GM13977 (cell line): ENCODE data around the gene SRA1.
"Not testable (repeated sequence)": the region's sequence is repeated elsewhere in the genome, so short reads cannot be mapped to it uniquely, and the experiment has no call there.

Source experiments
- DNase-seq: peaks from one replicate; pipeline ENCODE4 v3.0.0; 2012; ENCODE audit warnings: low spot score
- in situ Hi-C: fragments of 300-500 bp; cut with MboI; formaldehyde crosslinking; loops from one replicate; pipeline ENCODE4 v1.12.0; 2022; ENCODE audit warnings: low sequenced_read_pairs, low pct_unique_long_range_greater_than_20kb, mixed read lengths, inconsistent platforms; ENCODE audit not compliant: unreplicated experiment
- TF ChIP-seq, protein P1 (sequence below): IDR thresholded peaks from 2 replicates; pipeline ENCODE4 v1.5.1; 2012; ENCODE audit warnings: mild to moderate bottlenecking, control low read depth; ENCODE audit not compliant: insufficient read depth; ENCODE audit errors: extremely low read depth, missing control alignments

The SRA1 gene

DNA sequence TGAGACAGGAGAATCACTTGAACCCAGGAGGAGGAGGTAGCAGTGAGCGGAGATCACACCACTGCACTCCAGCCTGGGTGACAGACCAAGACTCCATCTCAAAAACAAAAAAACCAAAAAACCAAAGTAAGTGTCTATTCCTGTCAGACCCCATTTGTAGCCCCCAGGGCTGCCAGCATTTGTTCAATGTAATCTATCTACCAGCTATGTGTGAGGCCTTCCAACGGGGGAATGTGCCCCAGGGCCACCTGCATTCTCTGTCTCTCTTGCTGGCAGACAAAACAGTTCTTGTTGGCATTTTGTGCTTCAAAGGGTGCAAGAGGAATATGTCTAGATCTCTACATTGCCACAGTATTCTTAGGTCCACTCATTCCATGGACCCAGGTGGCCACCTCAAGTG lies 41.6 kb upstream of the SRA1 start:
- TF ChIP-seq, protein P1, sequence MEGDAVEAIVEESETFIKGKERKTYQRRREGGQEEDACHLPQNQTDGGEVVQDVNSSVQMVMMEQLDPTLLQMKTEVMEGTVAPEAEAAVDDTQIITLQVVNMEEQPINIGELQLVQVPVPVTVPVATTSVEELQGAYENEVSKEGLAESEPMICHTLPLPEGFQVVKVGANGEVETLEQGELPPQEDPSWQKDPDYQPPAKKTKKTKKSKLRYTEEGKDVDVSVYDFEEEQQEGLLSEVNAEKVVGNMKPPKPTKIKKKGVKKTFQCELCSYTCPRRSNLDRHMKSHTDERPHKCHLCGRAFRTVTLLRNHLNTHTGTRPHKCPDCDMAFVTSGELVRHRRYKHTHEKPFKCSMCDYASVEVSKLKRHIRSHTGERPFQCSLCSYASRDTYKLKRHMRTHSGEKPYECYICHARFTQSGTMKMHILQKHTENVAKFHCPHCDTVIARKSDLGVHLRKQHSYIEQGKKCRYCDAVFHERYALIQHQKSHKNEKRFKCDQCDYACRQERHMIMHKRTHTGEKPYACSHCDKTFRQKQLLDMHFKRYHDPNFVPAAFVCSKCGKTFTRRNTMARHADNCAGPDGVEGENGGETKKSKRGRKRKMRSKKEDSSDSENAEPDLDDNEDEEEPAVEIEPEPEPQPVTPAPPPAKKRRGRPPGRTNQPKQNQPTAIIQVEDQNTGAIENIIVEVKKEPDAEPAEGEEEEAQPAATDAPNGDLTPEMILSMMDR, result no peak
- in situ Hi-C loops, result no loop called here
- DNase-seq, result no peak

DNA sequence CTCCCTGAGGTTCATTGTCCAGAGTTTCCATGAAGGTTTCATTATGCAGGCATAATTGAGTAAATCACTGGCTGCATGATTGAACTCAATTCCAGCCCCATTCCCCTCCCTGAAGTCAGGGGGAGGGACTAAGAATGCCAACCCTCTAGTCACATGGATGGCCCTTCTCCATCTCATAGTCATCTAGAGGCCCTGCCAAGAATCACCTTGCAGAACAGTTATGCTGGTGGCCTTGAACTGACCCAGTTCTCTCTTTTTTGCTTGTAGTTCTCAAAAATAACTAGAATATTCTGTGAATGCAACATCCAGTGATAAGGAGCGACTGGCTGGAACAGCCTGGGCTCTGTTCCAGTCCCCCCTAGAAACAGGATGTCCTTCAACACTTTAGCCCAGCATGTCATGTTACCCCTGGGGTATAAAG lies 39.1 kb upstream of the SRA1 start:
- TF ChIP-seq, protein P1, result no peak
- in situ Hi-C loops, result no loop called here
- no peak for DNase-seq

DNA sequence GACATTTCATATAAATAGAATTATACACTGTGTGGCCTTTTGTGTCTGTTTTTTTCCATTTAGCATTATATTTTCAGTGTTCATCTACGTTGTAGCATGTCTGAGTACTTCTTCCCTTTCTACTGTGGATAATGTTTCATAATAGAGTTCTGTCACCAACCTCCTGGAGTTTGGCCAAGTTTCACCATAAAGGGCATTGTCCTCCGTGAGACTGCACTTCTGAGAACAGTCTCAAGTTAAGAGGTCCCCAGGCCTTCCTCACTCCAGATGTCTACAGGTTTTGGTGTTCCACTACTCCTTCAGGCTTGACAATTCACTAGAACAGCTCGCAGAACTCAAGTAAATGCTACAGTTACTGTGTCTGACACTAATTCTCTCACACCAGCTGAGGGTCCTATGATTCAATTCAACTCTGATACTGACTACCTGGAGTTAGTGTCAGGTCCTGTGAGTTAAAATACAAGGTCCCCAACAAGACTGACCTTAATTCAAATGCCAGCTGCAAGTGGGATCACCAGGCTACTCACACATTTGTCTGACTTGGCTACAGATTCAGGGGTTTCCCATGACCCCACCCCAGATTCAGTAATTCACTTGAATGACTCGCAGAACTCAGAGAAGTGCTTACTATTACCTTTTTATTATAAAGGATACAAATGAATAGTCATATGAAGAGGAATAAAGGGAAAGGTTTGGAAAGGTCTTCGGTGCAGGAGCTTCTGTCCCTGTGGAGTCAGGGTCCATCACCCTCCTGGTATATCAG lies 38.4 kb upstream of the SRA1 start:
- no peak for DNase-seq
- in situ Hi-C loops, result no loop called here
- TF ChIP-seq, protein P1, result no peak

DNA sequence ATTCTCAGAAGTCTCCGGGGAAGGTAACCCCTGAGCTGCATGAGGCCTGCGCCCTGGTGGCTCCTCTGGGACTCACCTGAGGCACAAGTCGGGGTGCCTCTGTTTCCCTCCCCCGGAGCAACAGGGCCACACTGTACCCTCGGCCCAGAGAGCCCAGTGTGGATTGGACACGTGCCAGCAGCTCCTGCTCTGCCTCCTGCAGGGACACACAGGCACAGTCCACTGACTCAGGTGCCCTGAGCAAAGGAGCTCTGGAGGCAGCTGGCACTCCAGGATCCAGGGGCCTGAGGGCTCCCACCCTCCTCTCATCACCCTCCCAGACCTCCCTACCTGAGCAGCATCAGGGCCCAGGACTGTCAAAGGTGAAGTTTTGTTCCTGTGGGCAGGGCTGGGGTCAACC lies 36.9 kb upstream of the SRA1 start:
- TF ChIP-seq, protein P1, result no peak
- DNase-seq, result no peak
- in situ Hi-C loops, result no loop called here

DNA sequence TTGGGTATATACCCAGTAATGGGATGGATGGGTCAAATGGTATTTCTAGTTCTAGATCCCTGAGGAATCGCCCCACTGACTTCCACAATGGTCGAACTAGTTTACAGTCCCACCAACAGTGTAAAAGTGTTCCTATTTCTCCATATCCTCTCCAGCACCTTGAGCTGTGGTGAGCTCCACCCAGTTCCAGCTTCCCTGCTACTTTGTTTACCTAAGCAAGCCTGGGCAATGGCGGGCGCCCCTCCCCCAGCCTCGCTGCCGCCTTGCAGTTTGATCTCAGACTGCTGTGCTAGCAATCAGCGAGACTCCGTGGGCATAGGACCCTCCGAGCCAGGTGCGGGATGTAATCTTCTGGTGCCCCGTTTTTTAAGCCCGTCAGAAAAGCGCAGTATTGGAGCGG lies 35.8 kb upstream of the SRA1 start:
- DNase-seq, in situ Hi-C loops: not testable (repeated sequence)

DNA sequence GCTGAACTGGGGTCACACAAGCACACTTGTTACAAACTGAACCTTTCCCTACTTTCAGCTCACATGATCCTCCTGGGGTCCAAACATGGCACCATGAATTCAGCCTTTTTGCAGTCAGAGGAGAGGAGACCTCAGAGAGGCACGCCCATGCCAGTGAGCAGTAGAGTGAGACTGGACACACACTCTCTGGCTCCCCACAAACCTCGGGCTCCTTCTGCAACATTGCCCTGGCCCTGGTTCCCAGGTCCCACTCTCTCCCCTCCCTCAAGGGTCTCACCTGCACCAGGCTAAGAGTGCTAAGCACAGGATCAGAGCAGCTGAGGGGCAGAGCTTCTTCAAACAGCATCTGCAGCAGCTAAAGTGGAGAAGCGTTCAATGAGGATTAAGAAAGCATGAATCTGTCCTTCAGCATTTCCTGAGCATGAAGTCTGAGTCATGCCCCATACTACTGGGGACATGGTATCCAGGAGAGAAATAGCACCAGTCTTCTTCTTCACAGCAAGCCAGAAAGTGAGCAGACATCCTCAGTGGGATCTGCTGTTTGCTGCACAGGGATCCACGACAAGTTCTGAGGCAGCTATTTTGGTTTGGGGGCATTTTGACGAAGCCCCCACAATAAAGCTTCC lies 34.6 kb upstream of the SRA1 start:
- no peak for DNase-seq
- TF ChIP-seq, protein P1, result no peak
- in situ Hi-C loops, result no loop called here

DNA sequence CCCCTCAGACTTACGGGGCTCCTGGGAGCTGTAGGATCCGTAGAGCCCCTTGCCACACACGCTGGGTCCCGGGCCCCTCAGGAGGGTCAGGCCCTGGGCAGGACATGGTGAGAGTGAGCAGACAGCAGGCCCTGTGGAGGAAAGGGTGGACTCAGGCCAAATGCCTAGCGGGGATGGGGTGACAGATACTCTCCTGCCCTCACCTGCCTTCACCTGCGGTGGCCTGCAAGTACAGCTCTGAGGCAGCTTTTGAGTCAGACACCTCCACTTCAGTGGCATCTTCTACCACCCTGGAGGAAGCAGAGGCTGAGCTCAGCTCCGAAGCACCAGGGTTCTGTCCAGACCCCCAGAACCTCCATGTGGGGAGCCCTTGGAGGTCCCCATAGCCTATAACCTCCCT lies 33.6 kb upstream of the SRA1 start:
- in situ Hi-C loops, result no loop called here
- no peak for DNase-seq
- TF ChIP-seq, protein P1, result no peak
